GM23248 (cell line): Measurements from ENCODE around the gene HEBP1. TPM values are rescaled to one million over a fixed set of nuclear protein-coding genes. Genes with fewer than 3 reads are reported as not detected.

Source experiments
- DNase-seq: peaks from one replicate; pipeline ENCODE4 v3.0.0-alpha.2; 2015
- H2AFZ ChIP-seq: fragments of 200-600 bp; sonication (generic); 2 replicates; pipeline ENCODE4 v1.6.1; 2016; ENCODE audit warnings: antibody characterized with exemption
- H3F3A ChIP-seq: fragments of 200-600 bp; sonication (generic); 2 replicates; pipeline ENCODE4 v1.6.1; 2016; ENCODE audit warnings: mild to moderate bottlenecking, antibody characterized with exemption, mixed run types; ENCODE audit not compliant: insufficient read depth
- H3K27ac ChIP-seq: fragments of 200-600 bp; sonication (generic); 2 replicates; pipeline ENCODE4 v1.5.1; 2016; ENCODE audit warnings: mild to moderate bottlenecking
- H3K27me3 ChIP-seq: fragments of 200-600 bp; sonication (generic); replicated peaks from 2 replicates; pipeline ENCODE4 v1.6.1; 2016; ENCODE audit warnings: mild to moderate bottlenecking; ENCODE audit not compliant: insufficient read depth
- H3K36me3 ChIP-seq: fragments of 200-600 bp; sonication (generic); 2 replicates; pipeline ENCODE4 v1.6.1; 2016; ENCODE audit warnings: low read depth, mild to moderate bottlenecking
- H3K4me1 ChIP-seq: fragments of 200-600 bp; sonication (generic); 2 replicates; pipeline ENCODE4 v1.6.1; 2016; ENCODE audit warnings: mild to moderate bottlenecking; ENCODE audit not compliant: insufficient read depth
- H3K4me2 ChIP-seq: fragments of 200-600 bp; sonication (generic); one replicate; pipeline ENCODE4 v1.6.1; 2016; ENCODE audit warnings: mild to moderate bottlenecking; ENCODE audit not compliant: unreplicated experiment
- H3K4me3 ChIP-seq: fragments of 200-600 bp; sonication (generic); 2 replicates; pipeline ENCODE4 v1.5.1; 2016; ENCODE audit warnings: mild to moderate bottlenecking
- H3K79me2 ChIP-seq: fragments of 200-600 bp; sonication (generic); 2 replicates; pipeline ENCODE4 v1.6.1; 2016; ENCODE audit warnings: mild to moderate bottlenecking; ENCODE audit not compliant: insufficient read depth
- H3K9ac ChIP-seq: fragments of 200-600 bp; sonication (generic); 2 replicates; pipeline ENCODE4 v1.6.1; 2016; ENCODE audit warnings: mild to moderate bottlenecking
- H3K9me2 ChIP-seq: fragments of 200-600 bp; sonication (generic); 2 replicates; pipeline ENCODE4 v1.6.1; 2016; ENCODE audit warnings: mixed run types, mild to moderate bottlenecking, moderate library complexity; ENCODE audit not compliant: insufficient read depth
- H3K9me3 ChIP-seq: fragments of 200-600 bp; sonication (generic); one replicate; pipeline ENCODE4 v1.6.1; 2017; ENCODE audit warnings: low read depth
- H4K20me1 ChIP-seq: fragments of 200-600 bp; sonication (generic); 2 replicates; pipeline ENCODE4 v1.6.0; 2016; ENCODE audit not compliant: insufficient read depth
- EZH2 ChIP-seq: fragments of 200-600 bp; sonication (generic); IDR thresholded peaks from 2 replicates; pipeline ENCODE4 v1.6.1; 2018; ENCODE audit warnings: antibody characterized with exemption, mild to moderate bottlenecking; ENCODE audit not compliant: insufficient read depth, poor library complexity, severe bottlenecking
- EZH2phosphoT487 ChIP-seq: fragments of 200-600 bp; sonication (generic); IDR thresholded peaks from 2 replicates; pipeline ENCODE4 v1.6.1; 2018; ENCODE audit warnings: antibody characterized with exemption, moderate library complexity, mild to moderate bottlenecking, low read depth; ENCODE audit not compliant: insufficient read depth
- WGBS, 2 experiments: methylation state at CpG; one replicate each; pipeline ENCODE4 v1.1.6; 2015 to 2017; ENCODE audit warnings: low lambda C conversion rate in 2 of 2, low coverage in 1 of 2; ENCODE audit errors: missing lambda C conversion rate in 2 of 2; 5-methylcytosine and 5-hydroxymethylcytosine counted together
- in situ Hi-C: fragments of 300-500 bp; cut with MboI; formaldehyde crosslinking; loops from 2 replicates; pipeline ENCODE4 v1.15.0; 2020
- polyA plus RNA-seq: library from polyadenylated mRNA; unstranded; fragments of >200 nt; fragmentation: Nextera tagmentation; extraction: Ambion mirVana; gene quantifications from 2 replicates; pipeline ENCODE4 v1.2.1, GENCODE V29; 2016
- small RNA-seq: library from RNA; depleted of rRNA; stranded (forward); fragments of <200 nt; gene quantifications from one replicate; pipeline ENCODE3, GENCODE V24; 2014; ENCODE audit warnings: low read depth, low replicate concordance
- total RNA-seq: library from RNA; depleted of rRNA; stranded (reverse); fragments of >200 nt; shearing (Covaris generic); gene quantifications from 2 replicates; pipeline ENCODE4 v1.2.3, GENCODE V29; 2014; rRNA removed

Gene HEBP1
- total and polyA plus RNA-seq, 2 experiments from 2014 or later, result 17.4 to 83.0 TPM

DNA sequence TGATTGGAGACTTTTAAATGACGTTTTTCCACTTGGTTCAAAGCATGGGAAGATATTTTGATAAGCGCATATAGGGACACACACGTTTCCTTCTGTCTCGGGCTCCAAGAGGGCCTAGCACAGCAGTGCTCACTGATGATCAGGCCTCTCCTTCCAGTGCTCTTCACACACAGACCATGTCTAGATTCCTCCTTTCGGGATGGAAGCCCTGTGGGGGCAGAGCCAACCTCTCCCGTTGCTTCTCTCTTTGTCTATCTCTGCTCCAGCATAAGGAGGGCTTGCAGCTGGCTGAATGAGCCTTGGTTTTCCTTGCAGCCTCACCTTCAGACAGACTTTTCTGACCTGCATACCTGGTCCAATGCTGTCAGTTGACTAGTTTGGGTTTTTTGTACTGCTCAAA lies 70.4 kb downstream of the HEBP1 start:
- Histone ChIP-seq H3K4me3 (no peak overlapping the region), H3K36me3 (no peaks in the 10 kb centered on the region), H3K27me3 (no peaks in the 10 kb centered on the region), H4K20me1 (no peaks in the 10 kb centered on the region), H3K79me2 (no peaks in the 10 kb centered on the region), H3K27ac (no peak overlapping the region), H3K9me3 (no peaks in the 10 kb centered on the region), H3K4me1 (peaks cover 17% of the 10 kb centered on the region), H3K9ac (no peak overlapping the region), H3F3A (0 out of 2 replicates have a peak, but pooled peaks cover 5% of the 10 kb centered on the region), H2AFZ (no peak overlapping the region), H3K9me2 (no peaks in the 10 kb centered on the region), H3K4me2 (no peak overlapping the region)
- WGBS, 2 experiments, result 93 to 95% methylated on average over 6 of the region's 6 CpGs
- no peak for DNase-seq
- no peak for TF ChIP-seq EZH2
- no peak for TF ChIP-seq EZH2phosphoT487
- in situ Hi-C loops, result no loop called here

DNA sequence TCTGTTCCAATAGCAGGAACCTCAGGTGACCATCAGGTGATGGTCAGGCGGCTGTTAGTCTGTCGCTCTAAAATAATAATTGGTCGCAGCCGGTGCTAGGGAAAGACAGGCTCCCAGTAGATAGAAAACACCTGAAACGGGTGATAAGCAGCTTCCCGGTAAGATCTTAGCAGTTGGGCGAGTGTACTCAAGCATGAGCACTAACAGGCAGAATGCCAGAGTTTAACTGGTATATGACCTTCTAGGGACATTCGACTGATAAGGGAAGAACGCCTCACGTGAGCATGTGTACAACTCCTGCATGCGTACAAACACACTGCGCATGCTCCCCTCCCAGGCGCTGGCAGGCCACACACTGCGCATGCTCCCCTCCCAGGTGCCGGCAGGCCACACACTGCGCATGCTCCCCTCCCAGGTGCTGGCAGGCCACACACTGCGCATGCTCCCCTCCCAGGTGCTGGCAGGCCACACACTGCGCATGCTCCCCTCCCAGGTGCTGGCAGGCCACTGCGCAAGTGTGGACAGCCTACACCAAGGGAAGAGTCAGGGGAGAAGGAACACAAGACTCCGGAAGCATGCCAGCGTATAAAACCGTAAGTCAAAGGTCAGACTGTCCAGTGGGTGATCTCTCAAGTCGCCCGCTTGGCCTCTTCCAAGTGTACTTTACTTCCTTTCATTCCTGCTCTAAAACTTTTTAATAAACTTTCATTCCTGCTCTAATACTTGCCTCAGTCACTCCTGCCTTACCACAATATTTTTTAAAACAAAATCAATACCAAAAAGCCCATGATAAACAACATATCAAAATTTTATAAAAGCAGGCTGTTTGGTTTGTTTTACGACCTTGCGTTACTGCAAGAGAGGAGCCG lies 72.6 kb downstream of the HEBP1 start:
- TF ChIP-seq EZH2phosphoT487 (no peak), EZH2 (no peak)
- H3K4me1 ChIP-seq, result peaks cover 18% of the 10 kb centered on the region
- H3K36me3 ChIP-seq, result no peaks in the 10 kb centered on the region
- 69 to 80% methylated on average over 25 to 27 of the region's 27 CpGs for WGBS, 2 experiments
- no peaks in the 10 kb centered on the region for H3K79me2 ChIP-seq
- no peak overlapping the region for H3K9ac ChIP-seq
- peaks cover 5% of the 10 kb centered on the region; the same call in 1 of the 2 replicates for H3F3A ChIP-seq
- no peaks in the 10 kb centered on the region for H3K9me3 ChIP-seq
- H4K20me1 ChIP-seq, result no peaks in the 10 kb centered on the region
- H2AFZ ChIP-seq, result no peak overlapping the region
- H3K4me3 ChIP-seq, result no peak overlapping the region
- DNase-seq, result no peak
- H3K27ac ChIP-seq, result no peak overlapping the region
- no peak overlapping the region for H3K4me2 ChIP-seq
- in situ Hi-C loops, result no loop called here
- H3K9me2 ChIP-seq, result no peaks in the 10 kb centered on the region
- no peaks in the 10 kb centered on the region for H3K27me3 ChIP-seq

DNA sequence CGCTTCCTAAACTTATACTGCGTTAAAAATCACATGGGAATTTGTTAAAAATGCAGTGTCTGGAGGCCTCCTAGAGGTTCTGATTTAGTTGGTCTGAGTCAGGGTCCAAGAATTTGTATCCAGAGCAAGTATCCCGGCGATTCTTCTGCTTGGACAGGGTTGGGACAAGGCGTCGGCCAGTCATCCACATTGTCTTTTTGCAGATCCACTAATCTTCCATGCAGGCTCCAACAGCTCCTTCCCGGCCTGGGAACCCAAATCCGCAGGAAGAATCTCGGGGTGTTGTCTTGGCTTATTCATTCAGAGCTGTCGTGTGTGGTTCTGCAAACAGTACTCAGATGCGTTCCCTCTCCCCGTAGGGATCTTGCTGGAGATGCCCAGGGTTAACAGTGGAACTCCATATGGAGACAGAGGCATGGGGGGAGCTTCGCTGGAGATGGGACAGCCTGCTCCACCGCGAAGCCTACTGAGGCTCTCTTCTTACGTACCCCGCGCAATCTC lies 73.4 kb downstream of the HEBP1 start:
- DNase-seq, result peak; percentile 72
- H3K36me3 ChIP-seq, result no peaks in the 10 kb centered on the region
- peaks cover 26% of the 10 kb centered on the region for H3K4me1 ChIP-seq
- no peak overlapping the region for H3K4me2 ChIP-seq
- peak overlapping the region; percentile 24; the same call in 1 of the 2 replicates for H2AFZ ChIP-seq
- H3K9me3 ChIP-seq, result no peaks in the 10 kb centered on the region
- H3K27me3 ChIP-seq, result no peaks in the 10 kb centered on the region
- H3K9me2 ChIP-seq, result no peaks in the 10 kb centered on the region
- TF ChIP-seq EZH2, result no peak
- TF ChIP-seq EZH2phosphoT487, result no peak
- peak overlapping the region; percentile 26; the same call in 1 of the 2 replicates for H3K9ac ChIP-seq
- no peaks in the 10 kb centered on the region for H3K79me2 ChIP-seq
- no peak overlapping the region for H3K4me3 ChIP-seq
- peak overlapping the region; percentile 31; the same call in 1 of the 2 replicates for H3K27ac ChIP-seq
- in situ Hi-C loops, result no loop called here
- no peaks in the 10 kb centered on the region for H4K20me1 ChIP-seq
- WGBS, 2 experiments, result 79 to 80% methylated on average over 18 of the region's 18 CpGs
- peaks cover 8% of the 10 kb centered on the region for H3F3A ChIP-seq

DNA sequence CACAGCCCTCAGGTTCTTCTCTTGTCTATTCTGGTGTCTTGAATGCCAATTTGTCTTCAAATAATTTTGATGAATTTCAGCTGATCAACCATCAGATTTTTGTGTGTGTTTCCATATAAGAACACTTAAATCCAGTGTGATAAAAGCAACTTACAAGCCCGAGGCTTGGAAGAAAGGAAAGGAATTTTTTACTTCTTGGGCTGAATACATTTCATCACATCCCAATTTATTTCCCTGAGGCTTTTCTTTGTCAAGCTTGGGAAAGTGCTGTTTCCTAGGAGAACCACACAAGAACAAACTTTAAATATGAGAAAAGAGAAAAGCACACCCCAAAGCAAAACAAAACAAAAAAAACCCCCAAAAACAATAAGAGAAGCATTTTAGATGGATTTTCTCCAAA lies 74.7 kb downstream of the HEBP1 start:
- H3K27ac ChIP-seq, result peak overlapping the region; percentile 31
- peak; percentile 49 for DNase-seq
- no peak overlapping the region for H3K4me2 ChIP-seq

More for the DNA sequence above, 74.7 kb downstream of the HEBP1 start:
- H3K79me2 ChIP-seq, result no peaks in the 10 kb centered on the region
- WGBS, 2 experiments, result 23 to 32% methylated on average over 1 of the region's 1 CpG
- peaks cover 11% of the 10 kb centered on the region for H3F3A ChIP-seq
- peak overlapping the region; percentile 26; the same call in 1 of the 2 replicates for H3K9ac ChIP-seq
- H3K4me3 ChIP-seq, result no peak overlapping the region
- H3K27me3 ChIP-seq, result no peaks in the 10 kb centered on the region
- no peaks in the 10 kb centered on the region for H3K9me2 ChIP-seq
- H3K4me1 ChIP-seq, result peaks cover 27% of the 10 kb centered on the region
- no peaks in the 10 kb centered on the region for H3K36me3 ChIP-seq
- no peaks in the 10 kb centered on the region for H4K20me1 ChIP-seq
- no peaks in the 10 kb centered on the region for H3K9me3 ChIP-seq
- in situ Hi-C loops, result no loop called here
- no peak overlapping the region for H2AFZ ChIP-seq
- no peak for TF ChIP-seq EZH2
- no peak for TF ChIP-seq EZH2phosphoT487

Small RNA genes within 50 kb of the gene (small RNA-seq; reads per million reads assigned to genes)
- 3.6 reads per million, percentile 75 among the genes with 10 or more reads in this experiment for gene RF00604

Other genes with a start within 250 kb of the HEBP1 start
- 5.2 and 5.4 TPM in 2 replicates for gene APOLD1, start 214.6 kb downstream of the HEBP1 start, total RNA-seq
- gene APOLD1, start 214.6 kb downstream of the HEBP1 start, polyA plus RNA-seq, result 3.4 and 3.8 TPM in 2 replicates
- 124 and 132 TPM in 2 replicates for gene DDX47, start 186.9 kb downstream of the HEBP1 start, total RNA-seq
- 119 and 123 TPM in 2 replicates for gene DDX47, start 186.9 kb downstream of the HEBP1 start, polyA plus RNA-seq
- gene GPRC5A, start 108.7 kb downstream of the HEBP1 start, total RNA-seq, result 32.9 and 37.8 TPM in 2 replicates
- 84.8 and 85.9 TPM in 2 replicates for gene GPRC5A, start 108.7 kb downstream of the HEBP1 start, polyA plus RNA-seq
- gene GPRC5D, start 48.1 kb downstream of the HEBP1 start, total RNA-seq, result not detected in 2 replicates
- not detected in 2 replicates for gene GPRC5D, start 48.1 kb downstream of the HEBP1 start, polyA plus RNA-seq
- gene FAM234B, start 44.1 kb upstream of the HEBP1 start, total RNA-seq, result 5.0 and 6.4 TPM in 2 replicates
- 5.1 and 5.6 TPM in 2 replicates for gene FAM234B, start 44.1 kb upstream of the HEBP1 start, polyA plus RNA-seq
- gene GSG1, start 103.4 kb upstream of the HEBP1 start, total RNA-seq, result 0.86 and 1.3 TPM in 2 replicates
- 2.0 and 2.9 TPM in 2 replicates for gene GSG1, start 103.4 kb upstream of the HEBP1 start, polyA plus RNA-seq
- gene EMP1, start 196.5 kb upstream of the HEBP1 start, total RNA-seq, result 631 and 744 TPM in 2 replicates
- 496 and 518 TPM in 2 replicates for gene EMP1, start 196.5 kb upstream of the HEBP1 start, polyA plus RNA-seq